Ishikawa (cell line): ENCODE measurements around the gene KCNH2.

Experiments used
- CEBPB ChIP-seq: IDR thresholded peaks from 2 replicates; pipeline ENCODE4 v1.6.1; 2012
- CREB1 ChIP-seq: IDR thresholded peaks from 2 replicates; pipeline ENCODE4 v1.6.1; 2012; ENCODE audit warnings: low read depth
- EGR1 ChIP-seq: IDR thresholded peaks from 2 replicates; pipeline ENCODE4 v1.6.1; 2012
- EP300 ChIP-seq: IDR thresholded peaks from 2 replicates; pipeline ENCODE4 v1.6.1; 2012; ENCODE audit warnings: borderline replicate concordance
- FOXM1 ChIP-seq: IDR thresholded peaks from 2 replicates; pipeline ENCODE4 v1.6.1; 2012; ENCODE audit warnings: low read depth, borderline replicate concordance
- NFIC ChIP-seq: IDR thresholded peaks from 2 replicates; pipeline ENCODE4 v1.6.1; 2012
- RAD21 ChIP-seq: IDR thresholded peaks from 2 replicates; pipeline ENCODE4 v1.6.1; 2012; ENCODE audit warnings: low read depth
- REST ChIP-seq: IDR thresholded peaks from 2 replicates; pipeline ENCODE4 v1.6.1; 2012; ENCODE audit warnings: low read depth, mild to moderate bottlenecking
- TAF1 ChIP-seq: IDR thresholded peaks from 2 replicates; pipeline ENCODE4 v1.6.1; 2012; ENCODE audit warnings: low read depth, mild to moderate bottlenecking
- TCF12 ChIP-seq: IDR thresholded peaks from 2 replicates; pipeline ENCODE4 v1.6.1; 2012; ENCODE audit warnings: low read depth
- TEAD4 ChIP-seq: IDR thresholded peaks from 2 replicates; pipeline ENCODE4 v1.6.1; 2012
- USF1 ChIP-seq: IDR thresholded peaks from 2 replicates; pipeline ENCODE4 v1.6.1; 2012
- YY1 ChIP-seq: IDR thresholded peaks from 2 replicates; pipeline ENCODE4 v1.6.1; 2012; ENCODE audit warnings: low read depth
- ZBTB7A ChIP-seq: IDR thresholded peaks from 2 replicates; pipeline ENCODE4 v1.6.1; 2012; ENCODE audit warnings: low read depth
- TF ChIP-seq, protein P1 (sequence below): IDR thresholded peaks from 2 replicates; pipeline ENCODE4 v1.6.1; 2012

The KCNH2 gene

GRCh38 chr7:150923802-150924201 is 54.3 kb downstream of the KCNH2 start:
- TF ChIP-seq REST (no peak), TAF1 (no peak), FOXM1 (no peak)

DNA sequence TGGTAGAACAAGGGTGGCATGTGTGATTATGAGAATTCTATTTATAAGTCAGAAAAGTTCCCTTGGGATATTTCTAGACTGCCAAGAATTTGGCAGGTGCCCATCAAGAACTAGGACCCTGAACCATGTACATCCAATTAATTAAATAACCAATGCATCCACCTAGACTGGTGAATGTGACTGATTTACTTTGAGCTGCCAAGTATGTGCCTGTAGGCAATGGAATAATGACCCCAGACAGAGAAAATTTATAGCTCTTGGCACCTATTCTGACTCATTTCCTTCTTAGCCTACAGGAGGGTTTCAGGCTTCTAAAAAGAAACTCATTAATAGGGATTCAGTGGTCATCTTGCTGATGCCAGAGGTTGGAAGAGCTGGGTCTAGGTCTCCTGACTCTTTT is 54.9 kb downstream of the KCNH2 start:
- TF ChIP-seq NFIC, result peak; percentile 63
- TF ChIP-seq TEAD4, result 0 out of 2 replicates have a peak, but pooled peaks have one; percentile 10
- no peak for TF ChIP-seq CEBPB
- no peak for TF ChIP-seq YY1
- TF ChIP-seq ZBTB7A, result no peak

DNA sequence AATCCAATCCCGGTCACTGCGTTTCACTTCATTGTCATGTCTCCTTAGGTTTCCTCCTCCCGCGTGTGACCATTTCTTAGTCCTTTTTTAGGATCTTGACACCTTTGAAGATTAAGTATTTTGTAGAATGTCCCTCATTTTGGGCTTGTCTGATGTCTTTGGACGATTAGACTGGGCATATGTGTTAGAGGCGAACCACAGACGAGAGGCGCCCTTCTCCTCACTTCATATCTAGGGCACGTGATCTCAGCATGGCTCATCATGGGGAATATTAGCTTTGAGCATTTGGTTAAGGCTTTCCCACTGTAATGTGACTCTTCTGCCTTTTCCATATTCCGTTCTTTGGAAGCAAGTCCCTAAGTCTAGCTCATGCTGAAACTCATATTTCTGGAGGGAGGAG is 59.0 kb downstream of the KCNH2 start:
- TF ChIP-seq RAD21 (no peak), USF1 (0 out of 2 replicates have a peak, but pooled peaks have one; percentile 13)

DNA sequence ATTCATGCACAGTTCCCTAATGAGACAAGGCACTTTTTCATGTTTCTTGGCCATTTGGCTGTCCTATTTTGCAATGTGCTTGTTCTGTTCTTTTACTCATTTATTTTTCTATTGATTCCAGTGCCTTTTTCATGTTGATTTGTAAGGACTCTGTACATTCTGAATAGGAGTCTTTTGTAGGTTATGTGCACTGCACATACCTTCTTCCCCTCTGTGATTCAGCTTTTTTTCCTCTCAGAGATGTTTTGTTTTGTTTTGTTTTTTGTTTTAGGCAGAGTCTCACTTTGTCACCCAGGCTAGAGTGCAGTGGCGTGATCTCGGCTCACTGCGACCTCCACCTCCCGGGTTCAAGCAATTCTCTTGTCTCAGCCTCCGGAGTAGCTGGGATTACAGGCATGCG is 59.7 kb downstream of the KCNH2 start:
- no peak for TF ChIP-seq ZBTB7A
- TF ChIP-seq EP300, result no peak
- TF ChIP-seq, protein P1, sequence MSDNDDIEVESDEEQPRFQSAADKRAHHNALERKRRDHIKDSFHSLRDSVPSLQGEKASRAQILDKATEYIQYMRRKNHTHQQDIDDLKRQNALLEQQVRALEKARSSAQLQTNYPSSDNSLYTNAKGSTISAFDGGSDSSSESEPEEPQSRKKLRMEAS, result no peak
- no peak for TF ChIP-seq RAD21
- TF ChIP-seq CREB1, result no peak
- no peak for TF ChIP-seq YY1
- no peak for TF ChIP-seq REST
- TF ChIP-seq NFIC, result no peak
- no peak for TF ChIP-seq TAF1
- TF ChIP-seq CEBPB, result no peak

GRCh38 chr7:150917969-150918368 is 60.2 kb downstream of the KCNH2 start:
- TF ChIP-seq CREB1 (no peak), TAF1 (no peak), REST (no peak), NFIC (no peak), TCF12 (no peak), YY1 (no peak), ZBTB7A (no peak)
- TF ChIP-seq, protein P1, result no peak

DNA sequence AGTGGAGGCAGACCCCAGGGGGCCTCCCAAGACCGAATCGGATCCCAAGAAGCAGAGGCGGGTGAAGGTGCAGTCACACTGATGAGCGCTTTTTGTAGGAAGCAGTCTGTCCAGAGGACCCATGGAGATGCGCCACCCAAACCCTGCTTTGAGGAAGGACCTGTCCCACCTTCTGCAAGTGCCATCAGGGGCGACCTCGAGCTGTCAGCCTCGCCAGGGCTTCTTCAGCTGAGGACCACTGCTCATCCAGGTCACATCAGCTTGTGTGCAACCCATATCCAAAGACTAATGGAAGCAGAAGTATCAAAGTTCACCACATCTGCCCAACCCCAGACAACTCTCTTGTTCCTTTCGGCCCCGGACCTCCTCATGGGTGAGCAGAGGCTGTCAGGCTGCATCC is 61.5 kb downstream of the KCNH2 start:
- TF ChIP-seq CREB1 (no peak), FOXM1 (no peak), TAF1 (no peak), EGR1 (no peak), NFIC (no peak), EP300 (no peak), RAD21 (no peak), ZBTB7A (no peak), REST (no peak), USF1 (no peak), CEBPB (no peak)
